Neural progenitor cell (in vitro differentiated cells): ENCODE results near the gene ARHGEF11.

Experiments
- CTCF ChIP-seq: fragments of 200-600 bp; sonication (generic); IDR thresholded peaks from 2 replicates; pipeline ENCODE4 v1.5.1; 2017; ENCODE audit warnings: antibody characterized with exemption, mild to moderate bottlenecking
- EZH2 ChIP-seq: fragments of 200-600 bp; sonication (generic); IDR thresholded peaks from 2 replicates; pipeline ENCODE4 v1.6.1; 2017; ENCODE audit warnings: antibody characterized with exemption, mild to moderate bottlenecking, moderate library complexity

- no peak for TF ChIP-seq CTCF
- no peak for TF ChIP-seq EZH2
These were observed 85.6 kb downstream of the ARHGEF11 start for GRCh38 chr1:156959925-156960324.
